SK-N-MC (cell line): ENCODE data around the gene EOMES.

ENCODE experiments used
- EZH2 ChIP-seq: fragments of 200-600 bp; sonication (generic); IDR thresholded peaks from one replicate; pipeline ENCODE4 v1.6.1; 2017; ENCODE audit warnings: antibody characterized with exemption
- FOXP2 ChIP-seq: optimal IDR thresholded peaks from 2 replicates; pipeline ENCODE3; 2011; ENCODE audit warnings: mild to moderate bottlenecking, moderate library complexity; ENCODE audit not compliant: insufficient read depth; ENCODE audit errors: extremely low read length, control extremely low read depth
- POLR2AphosphoS5 ChIP-seq: IDR thresholded peaks from 2 replicates; pipeline ENCODE4 v1.6.1; 2012; ENCODE audit warnings: mild to moderate bottlenecking, low read depth, low read length, borderline replicate concordance

GRCh38 chr3:27673701-27674100 lies 48.4 kb downstream of the EOMES start:
- TF ChIP-seq POLR2AphosphoS5 (no peak), EZH2 (no peak), FOXP2 (no peak)
